B cell (primary cell): Measurements from ENCODE around the gene SULT2B1. TPM values are rescaled to one million over a fixed set of nuclear protein-coding genes. Genes with fewer than 3 reads are reported as not detected.

Experiments used
- ATAC-seq: fragments of 200-7000 bp; cut with Tn5 transposase; one replicate; pipeline ENCODE4 v1.10.0; 2021; ENCODE audit warnings: low read depth, mild to moderate bottlenecking, moderate number of reproducible peaks, moderate library complexity
- CTCF ChIA-PET: fragments of 350-600 bp; sonication (Branson Sonifier 250); formaldehyde crosslinking; loops from one replicate; lab custom pipeline; 2021; ENCODE audit warnings: antibody characterized with exemption, inconsistent platforms; lab: Charles Lee
- POLR2A ChIA-PET: fragments of 350-600 bp; sonication (Branson Sonifier 250); formaldehyde crosslinking; loops from one replicate; lab custom pipeline; 2021; ENCODE audit warnings: antibody characterized with exemption; lab: Charles Lee
- DNase-seq: peaks from one replicate; pipeline ENCODE4 v3.0.0; 2013
- H2AFZ ChIP-seq: 2 replicates; pipeline ENCODE4 v1.6.1; 2012; ENCODE audit warnings: mild to moderate bottlenecking, low read depth, low read length; ENCODE audit not compliant: insufficient read depth, poor library complexity, severe bottlenecking
- H3K27ac ChIP-seq, 2 donors: 1 replicate in 1 of 2; 2 replicates in 1 of 2; pipeline ENCODE4 v1.5.1; 2012 to 2013; ENCODE audit warnings: low read length in 2 of 2, mild to moderate bottlenecking in 2 of 2, moderate library complexity in 1 of 2
- H3K27me3 ChIP-seq, 4 experiments: fragments of 200-600 bp in 1 of 4; sonication (generic) in 1 of 4; replicated peaks in 1 of 4; 1 replicate in 2 of 4; 2 replicates in 2 of 4; pipeline versions ENCODE4 v1.6.1 to v1.7.0; 2013 to 2016; ENCODE audit warnings: low read length in 3 of 4, mild to moderate bottlenecking in 2 of 4, mixed read lengths in 1 of 4, moderate library complexity in 1 of 4; ENCODE audit not compliant: insufficient read depth in 4 of 4, control insufficient read depth in 3 of 4; ENCODE audit errors: control extremely low read depth in 1 of 4
- H3K36me3 ChIP-seq, 2 experiments: replicated peaks in 1 of 2; 1 replicate in 1 of 2; 2 replicates in 1 of 2; pipeline versions ENCODE4 v1.6.1 to v1.7.1; 2013; ENCODE audit warnings: low read length in 1 of 2; ENCODE audit not compliant: insufficient read depth in 2 of 2, control insufficient read depth in 1 of 2; ENCODE audit errors: control extremely low read depth in 1 of 2, extremely low read depth in 1 of 2
- H3K4me1 ChIP-seq, 2 donors: fragments of 200-600 bp in 1 of 2; sonication (generic) in 1 of 2; 1 replicate in 1 of 2; 2 replicates in 1 of 2; pipeline versions ENCODE4 v1.5.1 to v1.6.1; 2013 to 2017; ENCODE audit warnings: low read length in 2 of 2; ENCODE audit not compliant: control insufficient read depth in 2 of 2, insufficient read depth in 2 of 2
- H3K4me2 ChIP-seq: replicated peaks from 2 replicates; pipeline ENCODE3; 2012; ENCODE audit warnings: mild to moderate bottlenecking, low read depth, low read length; ENCODE audit not compliant: poor library complexity, severe bottlenecking
- H3K4me3 ChIP-seq, 5 experiments: fragments of 200-600 bp in 1 of 5; sonication (generic) in 1 of 5; 1 replicate in 3 of 5; 2 replicates in 2 of 5; pipeline versions ENCODE4 v1.5.1 to v1.7.0; 2011 to 2016; ENCODE audit warnings: low read length in 4 of 5, mild to moderate bottlenecking in 4 of 5, low read depth in 2 of 5, control low read depth in 1 of 5, moderate library complexity in 1 of 5; ENCODE audit not compliant: insufficient read depth in 1 of 5; ENCODE audit errors: control extremely low read depth in 1 of 5, extremely low read depth in 1 of 5
- H3K79me2 ChIP-seq: fragments of 200-600 bp; sonication (generic); one replicate; pipeline ENCODE4 v1.6.0; 2016; ENCODE audit warnings: low read length; ENCODE audit not compliant: control insufficient read depth, insufficient read depth
- H3K9ac ChIP-seq: fragments of 200-600 bp; sonication (generic); 2 replicates; pipeline ENCODE4 v1.6.1; 2017; ENCODE audit warnings: mild to moderate bottlenecking, low read length, moderate library complexity
- H3K9me3 ChIP-seq, 3 donors: one replicate each; pipeline versions ENCODE4 v1.6.1 to v1.7.1; 2013; ENCODE audit warnings: low read length in 2 of 3; ENCODE audit not compliant: control insufficient read depth in 2 of 3, insufficient read depth in 1 of 3; ENCODE audit errors: control extremely low read depth in 1 of 3
- H4K20me1 ChIP-seq: 2 replicates; pipeline ENCODE4 v1.6.0; 2012; ENCODE audit warnings: mild to moderate bottlenecking, low read length; ENCODE audit not compliant: insufficient read depth, control insufficient read depth, poor library complexity, severe bottlenecking
- H3K27ac Mint-ChIP-seq: one replicate; pipeline ENCODE4 v1.8.0; 2021; ENCODE audit warnings: mixed read lengths
- H3K27me3 Mint-ChIP-seq: one replicate; pipeline ENCODE4 v1.8.0; 2021; ENCODE audit warnings: mixed read lengths
- H3K4me1 Mint-ChIP-seq: one replicate; pipeline ENCODE4 v1.8.0; 2021; ENCODE audit warnings: mixed read lengths
- H3K4me3 Mint-ChIP-seq: one replicate; pipeline ENCODE4 v1.8.0; 2021; ENCODE audit warnings: mixed read lengths
- H3K9me3 Mint-ChIP-seq: one replicate; pipeline ENCODE4 v1.8.0; 2022; ENCODE audit warnings: mixed read lengths; ENCODE audit not compliant: insufficient read depth
- CTCF ChIP-seq: fragments of 200-600 bp; IDR thresholded peaks from one replicate; pipeline ENCODE4 v1.8.0; 2022; ENCODE audit warnings: antibody characterized with exemption, mild to moderate bottlenecking
- EZH2 ChIP-seq: IDR thresholded peaks from 2 replicates; pipeline ENCODE4 v1.6.1; 2012; ENCODE audit warnings: borderline replicate concordance, low read depth, mild to moderate bottlenecking, moderate library complexity, low read length; ENCODE audit not compliant: insufficient read depth, poor library complexity, severe bottlenecking
- WGBS: methylation state at CpG from one replicate; pipeline ENCODE4 v1.1.5; 2013; ENCODE audit warnings: missing lambda C conversion rate; ENCODE audit not compliant: insufficient coverage; 5-methylcytosine and 5-hydroxymethylcytosine counted together
- intact Hi-C: fragments of 100-400 bp; cut with micrococcal nuclease; formaldehyde crosslinking; loops from one replicate; pipeline ENCODE4 v1.10.0; 2022
- polyA plus RNA-seq: library from polyadenylated mRNA; depleted of rRNA; stranded (reverse); fragments of >200 nt; gene quantifications from 2 replicates; pipeline ENCODE4 v1.2.3, GENCODE V29; 2012
- total RNA-seq, 2 donors: library from RNA; stranded (reverse); fragments of 120-200 nt in 1 of 2; gene quantifications; 1 replicate in 1 of 2; 2 replicates in 1 of 2; pipeline versions ENCODE4 v1.2.3 to v1.2.4, GENCODE V29; 2013 to 2022

SULT2B1 gene
- total and polyA plus RNA-seq, 2 donors (not counting 1 experiment from before 2014, with no cell fraction given), result not detected

- Histone ChIP-seq H3K79me2 (peaks cover 26% of the 10 kb centered on the region), H3K4me3 (peak overlapping the region in 4 of 5 experiments; percentile 16 to 98 (median 44)), H3K27ac (peak overlapping the region; percentile 34 to 69), H3K27me3 (no peaks in the 10 kb centered on the region), H3K4me1 (peaks cover 29 to 33% of the 10 kb centered on the region in 2 donors), H3K4me2 (peak overlapping the region; percentile 99), H3K9me3 (peaks cover 0 to 14% (median 0%) of the 10 kb centered on the region in 3 donors), H4K20me1 (peaks cover 70% of the 10 kb centered on the region), H3K36me3 (peaks cover 0 to 48% of the 10 kb centered on the region in 2 experiments), H3K9ac (peak overlapping the region; percentile 82), H2AFZ (peak overlapping the region; percentile 27)
- H3K27me3 Mint-ChIP-seq, result no peaks in the 10 kb centered on the region
- intact Hi-C loops, result loop anchor here (10.0 kb wide), 2 partner anchors 481 to 841 kb away; partner anchors contain the start of genes C19orf73, FLT3LG, LIN7B and PPFIA3
- peak overlapping the region; percentile 92 for H3K27ac Mint-ChIP-seq
- no peak for TF ChIP-seq EZH2
- no peak for TF ChIP-seq CTCF
- 65% methylated on average over 5 of the region's 7 CpGs for WGBS
- POLR2A ChIA-PET, result interaction anchor here (0.6 to 3.4 kb wide), 6 partner anchors 10 to 1518 kb away, joined by 4 to 17 read pairs (median 11); partner anchors contain the start of genes CA11, RPL18 and SPHK2
- H3K4me1 Mint-ChIP-seq, result peaks cover 42% of the 10 kb centered on the region
- DNase-seq, result no peak
- peak overlapping the region; percentile 83 for H3K4me3 Mint-ChIP-seq
- peaks cover 4% of the 10 kb centered on the region for H3K9me3 Mint-ChIP-seq
- no peak for ATAC-seq
- CTCF ChIA-PET, result interaction anchor here (0.6 to 1.9 kb wide), 10 partner anchors 10 to 367 kb away, joined by 3 to 15 read pairs (median 4); partner anchors contain the start of genes CA11, RPL18 and SPHK2
These were observed 82.0 kb downstream of the SULT2B1 start for GRCh38 chr19:48634036-48634342.
